NCI-H1694 treated with DMSO at 0.1 percent for 48 hours (cell line): Measurements from ENCODE around the gene ST6GALNAC5.

Experiments used
- DNase-seq: peaks from one replicate; lab custom pipeline; 2025; lab: John Stamatoyannopoulos, UW

The ST6GALNAC5 gene

GRCh38 chr1:77014073-77014788 lies 147.0 kb downstream of the ST6GALNAC5 start:
- DNase-seq, result no peak

GRCh38 chr1:77015748-77016341 lies 148.6 kb downstream of the ST6GALNAC5 start:
- no peak for DNase-seq

GRCh38 chr1:77016386-77016985 lies 149.2 kb downstream of the ST6GALNAC5 start:
- peak; percentile 24 for DNase-seq

GRCh38 chr1:77018311-77018710 lies 151.0 kb downstream of the ST6GALNAC5 start:
- no peak for DNase-seq

GRCh38 chr1:77018761-77019160 lies 151.5 kb downstream of the ST6GALNAC5 start:
- no peak for DNase-seq

GRCh38 chr1:77021732-77022131 lies 154.5 kb downstream of the ST6GALNAC5 start:
- DNase-seq, result no peak

- no peak for DNase-seq
Measured at GRCh38 chr1:77024500-77024899, 157.2 kb downstream of the ST6GALNAC5 start.

- no peak for DNase-seq
Measured at GRCh38 chr1:77025599-77025998, 158.3 kb downstream of the ST6GALNAC5 start.

GRCh38 chr1:77026135-77026534 lies 158.9 kb downstream of the ST6GALNAC5 start:
- DNase-seq, result no peak

- no peak for DNase-seq
Measured at GRCh38 chr1:77026640-77027039, 159.4 kb downstream of the ST6GALNAC5 start.

GRCh38 chr1:77027847-77028246 lies 160.6 kb downstream of the ST6GALNAC5 start:
- DNase-seq, result no peak

GRCh38 chr1:77030401-77031105 lies 163.3 kb downstream of the ST6GALNAC5 start:
- no peak for DNase-seq

GRCh38 chr1:77031106-77031662 lies 163.9 kb downstream of the ST6GALNAC5 start:
- DNase-seq, result peak; percentile 68

GRCh38 chr1:77036560-77036959 lies 169.3 kb downstream of the ST6GALNAC5 start:
- DNase-seq, result no peak

GRCh38 chr1:77037038-77037437 lies 169.8 kb downstream of the ST6GALNAC5 start:
- DNase-seq, result no peak

GRCh38 chr1:77038000-77038399 lies 170.7 kb downstream of the ST6GALNAC5 start:
- no peak for DNase-seq

- DNase-seq, result no peak
Measured at GRCh38 chr1:77039111-77039510, 171.8 kb downstream of the ST6GALNAC5 start.

GRCh38 chr1:77039739-77040138 lies 172.5 kb downstream of the ST6GALNAC5 start:
- no peak for DNase-seq

- no peak for DNase-seq
Measured at GRCh38 chr1:77040826-77041225, 173.5 kb downstream of the ST6GALNAC5 start.

GRCh38 chr1:77044133-77044849 lies 177.0 kb downstream of the ST6GALNAC5 start:
- DNase-seq, result no peak

- no peak for DNase-seq
Measured at GRCh38 chr1:77047575-77047974, 180.3 kb downstream of the ST6GALNAC5 start.
